ENCODE measurements around the gene PDRG1. TPM values are rescaled to one million over a fixed set of nuclear protein-coding genes. Genes with fewer than 3 reads are reported as not detected.
A peak's percentile ranks its signal among the peaks of the same experiment; 100 is the strongest.

Gene PDRG1
- total RNA-seq, 2 donors from 2014 or later: 20.4 to 24.4 TPM

DNA sequence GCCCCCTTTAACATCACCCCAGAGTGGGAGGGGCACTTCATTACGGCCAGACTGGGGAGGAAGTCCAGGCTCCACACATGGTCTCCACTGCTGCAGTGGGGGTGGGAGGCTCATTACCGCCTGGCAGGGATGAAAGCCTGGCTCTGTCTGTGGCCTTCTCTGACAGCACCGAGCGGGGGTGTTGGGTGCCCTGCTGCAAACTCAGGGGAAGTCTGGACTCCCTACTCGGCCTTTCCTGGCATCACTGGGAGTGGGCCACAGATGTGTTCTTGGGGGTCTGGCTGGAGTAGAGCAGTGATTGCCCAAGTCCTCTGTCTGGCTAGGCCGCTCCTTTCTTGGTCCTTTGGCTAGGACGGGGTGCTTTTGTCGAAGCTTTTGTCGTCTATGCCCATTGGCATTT lies 54.3 kb downstream of the PDRG1 start:
- no peaks in the 10 kb centered on the region for H3K9me3 Mint-ChIP-seq
- Histone ChIP-seq H3K4me1 (ENCODE audit: control insufficient read depth, insufficient read depth, low read length) (no peaks in the 10 kb centered on the region), H3K9ac (ENCODE audit: extremely low read depth, low read length, poor library complexity, severe bottlenecking) (no peak overlapping the region), H3K27me3 (ENCODE audit: control insufficient read depth, insufficient read depth, low read length, poor library complexity, severe bottlenecking) (no peaks in the 10 kb centered on the region), H3K36me3 (ENCODE audit: control insufficient read depth, insufficient read depth, low read length) (no peaks in the 10 kb centered on the region), H3K4me3 (ENCODE audit: low read length) (no peak overlapping the region), H3K9me3 (ENCODE audit: control insufficient read depth, low read length) (no peaks in the 10 kb centered on the region), H3K27ac (ENCODE audit: low read depth, low read length) (no peak overlapping the region)
- H3K27me3 Mint-ChIP-seq (ENCODE audit: insufficient read depth): no peaks in the 10 kb centered on the region
- no peak overlapping the region for H3K4me3 Mint-ChIP-seq
- peaks cover 15% of the 10 kb centered on the region for H3K4me1 Mint-ChIP-seq
- TF ChIP-seq, protein P1, sequence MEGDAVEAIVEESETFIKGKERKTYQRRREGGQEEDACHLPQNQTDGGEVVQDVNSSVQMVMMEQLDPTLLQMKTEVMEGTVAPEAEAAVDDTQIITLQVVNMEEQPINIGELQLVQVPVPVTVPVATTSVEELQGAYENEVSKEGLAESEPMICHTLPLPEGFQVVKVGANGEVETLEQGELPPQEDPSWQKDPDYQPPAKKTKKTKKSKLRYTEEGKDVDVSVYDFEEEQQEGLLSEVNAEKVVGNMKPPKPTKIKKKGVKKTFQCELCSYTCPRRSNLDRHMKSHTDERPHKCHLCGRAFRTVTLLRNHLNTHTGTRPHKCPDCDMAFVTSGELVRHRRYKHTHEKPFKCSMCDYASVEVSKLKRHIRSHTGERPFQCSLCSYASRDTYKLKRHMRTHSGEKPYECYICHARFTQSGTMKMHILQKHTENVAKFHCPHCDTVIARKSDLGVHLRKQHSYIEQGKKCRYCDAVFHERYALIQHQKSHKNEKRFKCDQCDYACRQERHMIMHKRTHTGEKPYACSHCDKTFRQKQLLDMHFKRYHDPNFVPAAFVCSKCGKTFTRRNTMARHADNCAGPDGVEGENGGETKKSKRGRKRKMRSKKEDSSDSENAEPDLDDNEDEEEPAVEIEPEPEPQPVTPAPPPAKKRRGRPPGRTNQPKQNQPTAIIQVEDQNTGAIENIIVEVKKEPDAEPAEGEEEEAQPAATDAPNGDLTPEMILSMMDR (conservative IDR thresholded peaks at IDR 0.05): no peak
- 88 to 90% methylated on average over 7 to 9 of the region's 9 CpGs for WGBS, 2 experiments (ENCODE audit: insufficient coverage in 1 of 2, insufficient read length in 1 of 2)
- no peak overlapping the region for H3K27ac Mint-ChIP-seq
- no peaks in the 10 kb centered on the region for H3K36me3 Mint-ChIP-seq (ENCODE audit: low read depth)
- no peak for DNase-seq

DNA sequence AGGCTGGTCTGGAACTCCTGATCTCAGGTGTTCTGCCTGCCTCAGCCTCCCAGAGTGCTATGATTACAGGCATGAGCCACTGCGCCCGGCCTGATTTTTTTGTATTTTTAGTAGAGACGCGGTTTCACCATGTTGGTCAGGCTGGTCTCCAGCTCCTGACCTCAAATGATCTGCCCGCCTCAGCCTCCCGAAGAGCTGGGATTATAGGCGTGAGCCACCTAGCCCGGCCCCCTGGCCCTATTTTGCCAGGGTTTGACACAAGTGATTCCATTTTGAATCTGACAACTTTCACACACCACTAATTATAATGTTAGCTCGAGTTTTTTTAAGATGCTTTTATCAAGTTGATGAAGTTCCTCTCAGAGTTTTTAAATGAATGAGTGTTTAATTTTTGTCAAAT lies 55.8 kb downstream of the PDRG1 start:
- Histone ChIP-seq H3K9ac (ENCODE audit: extremely low read depth, low read length, poor library complexity, severe bottlenecking) (no peak overlapping the region), H3K36me3 (ENCODE audit: control insufficient read depth, insufficient read depth, low read length) (no peaks in the 10 kb centered on the region), H3K9me3 (ENCODE audit: control insufficient read depth, low read length) (no peaks in the 10 kb centered on the region), H3K27ac (ENCODE audit: low read depth, low read length) (no peak overlapping the region), H3K4me3 (ENCODE audit: low read length) (no peak overlapping the region), H3K4me1 (ENCODE audit: control insufficient read depth, insufficient read depth, low read length) (no peaks in the 10 kb centered on the region), H3K27me3 (ENCODE audit: control insufficient read depth, insufficient read depth, low read length, poor library complexity, severe bottlenecking) (no peaks in the 10 kb centered on the region)
- Mint-ChIP-seq H3K27me3 (ENCODE audit: insufficient read depth) (no peaks in the 10 kb centered on the region), H3K9me3 (no peaks in the 10 kb centered on the region), H3K4me1 (peaks cover 15% of the 10 kb centered on the region), H3K4me3 (no peak overlapping the region), H3K36me3 (ENCODE audit: low read depth) (no peaks in the 10 kb centered on the region), H3K27ac (no peak overlapping the region)
- TF ChIP-seq, protein P1 (conservative IDR thresholded peaks at IDR 0.05): no peak
- no peak for DNase-seq
- WGBS, 2 experiments (ENCODE audit: insufficient coverage in 1 of 2, insufficient read length in 1 of 2): 85 to 90% methylated on average over 7 to 9 of the region's 9 CpGs

DNA sequence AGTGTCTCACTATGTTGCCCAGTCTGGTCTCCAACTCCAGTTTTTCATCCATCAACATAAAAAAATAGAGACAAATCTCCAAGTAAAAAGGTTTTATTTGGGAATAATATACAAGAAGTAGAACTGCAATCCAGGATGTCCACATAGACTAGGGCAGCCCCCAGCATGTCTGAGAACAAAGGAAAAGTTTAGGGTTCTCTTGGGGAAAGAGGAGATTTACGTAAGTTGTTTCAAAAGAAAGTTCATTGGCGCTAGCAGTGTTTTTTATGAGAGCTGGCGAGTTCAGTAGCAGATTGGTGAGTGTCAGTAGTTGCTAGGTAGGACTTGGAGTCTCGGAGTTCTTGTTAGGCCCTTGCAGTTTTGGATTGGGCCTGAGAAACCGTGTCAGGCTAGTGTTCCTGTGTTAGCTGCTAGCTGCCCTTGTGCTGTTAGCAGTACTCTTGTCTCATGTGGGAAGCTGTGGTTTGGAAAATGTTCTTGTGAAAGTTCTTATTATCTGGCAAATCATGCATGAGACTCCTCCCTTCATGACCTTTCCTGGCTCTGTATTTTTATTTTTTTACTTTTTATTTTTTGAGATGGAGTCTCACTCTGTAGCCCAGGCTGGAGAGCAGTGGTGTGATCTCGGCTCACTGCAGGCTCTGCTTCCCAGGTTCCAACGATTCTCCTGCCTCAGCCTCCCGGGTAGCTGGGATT lies 56.7 kb downstream of the PDRG1 start:
- no peak overlapping the region for H3K4me3 Mint-ChIP-seq
- TF ChIP-seq, protein P1 (conservative IDR thresholded peaks at IDR 0.05): no peak
- Histone ChIP-seq H3K27me3 (ENCODE audit: control insufficient read depth, insufficient read depth, low read length, poor library complexity, severe bottlenecking) (peaks cover 4% of the 10 kb centered on the region), H3K27ac (ENCODE audit: low read depth, low read length) (no peak overlapping the region), H3K4me3 (ENCODE audit: low read length) (no peak overlapping the region), H3K4me1 (ENCODE audit: control insufficient read depth, insufficient read depth, low read length) (no peaks in the 10 kb centered on the region), H3K9me3 (ENCODE audit: control insufficient read depth, low read length) (no peaks in the 10 kb centered on the region), H3K36me3 (ENCODE audit: control insufficient read depth, insufficient read depth, low read length) (no peaks in the 10 kb centered on the region), H3K9ac (ENCODE audit: extremely low read depth, low read length, poor library complexity, severe bottlenecking) (no peak overlapping the region)
- peak overlapping the region; percentile 12 for H3K27ac Mint-ChIP-seq
- H3K36me3 Mint-ChIP-seq (ENCODE audit: low read depth): no peaks in the 10 kb centered on the region
- WGBS, 2 experiments (ENCODE audit: insufficient coverage in 1 of 2, insufficient read length in 1 of 2): 84 to 93% methylated on average over 6 to 8 of the region's 8 CpGs
- H3K27me3 Mint-ChIP-seq (ENCODE audit: insufficient read depth): peaks cover 6% of the 10 kb centered on the region
- peak; percentile 74 for DNase-seq
- H3K9me3 Mint-ChIP-seq: no peaks in the 10 kb centered on the region
- peaks cover 15% of the 10 kb centered on the region for H3K4me1 Mint-ChIP-seq

Other genes starting within 250 kb of the PDRG1 start
- 10 to 100 TPM; 60.3 to 89.5 TPM for gene BCL2L1, start 229.2 kb downstream of the PDRG1 start, total RNA-seq
- 100 to 1,000 TPM; 108 to 118 TPM for gene TPX2, start 212.8 kb downstream of the PDRG1 start, total RNA-seq
- gene MYLK2, start 132.7 kb downstream of the PDRG1 start, total RNA-seq: under 1 TPM; 0.20 to 0.29 TPM
- not detected for gene FOXS1, start 106.4 kb downstream of the PDRG1 start, total RNA-seq
- gene DUSP15, start 81.5 kb downstream of the PDRG1 start, total RNA-seq: 1 to 10 TPM; 3.8 to 7.2 TPM
- gene TTLL9, start 81.4 kb downstream of the PDRG1 start, total RNA-seq: under 1 TPM; 0.29 to 0.51 TPM
- gene XKR7, start 16.1 kb upstream of the PDRG1 start, total RNA-seq: 1 to 10 TPM; 2.7 to 3.1 TPM
- gene CCM2L, start 58.4 kb upstream of the PDRG1 start, total RNA-seq: 1 to 10 TPM; 5.2 to 7.8 TPM
- under 1 TPM; 0.24 to 0.40 TPM for gene HCK, start 100.2 kb upstream of the PDRG1 start, total RNA-seq
- gene TM9SF4, start 157.7 kb upstream of the PDRG1 start, total RNA-seq: 10 to 100 TPM; 77.2 to 84.8 TPM